Small intestine (tissue), 7 donors: ENCODE data around the gene UBE3D. TPM values are rescaled to one million over a fixed set of nuclear protein-coding genes. Genes with fewer than 3 reads are reported as not detected.
"Not testable (repeated sequence)": the region's sequence is repeated elsewhere in the genome, so short reads cannot be mapped to it uniquely, and the experiment has no call there.

Experiments used
- DNase-seq, 2 donors: peaks; one replicate each; pipeline versions ENCODE4 v3.0.0 to v3.0.0-alpha.2; 2013
- FAIRE-seq: peaks from 2 replicates; lab custom pipeline; 2012; peaks lifted over from hg19 to GRCh38; lab: Jason Lieb, UNC
- H3K27ac ChIP-seq, 3 donors: one replicate each; pipeline ENCODE4 v1.5.1; 2013; ENCODE audit warnings: low read length in 2 of 3, mild to moderate bottlenecking in 2 of 3, control low read depth in 1 of 3, inconsistent platforms in 1 of 3, low read depth in 1 of 3, moderate library complexity in 1 of 3
- H3K27me3 ChIP-seq, 3 donors: one replicate each; pipeline ENCODE4 v1.6.1; 2013; ENCODE audit warnings: low read length in 3 of 3, inconsistent platforms in 1 of 3; ENCODE audit not compliant: control insufficient read depth in 3 of 3, insufficient read depth in 3 of 3
- H3K36me3 ChIP-seq, 3 donors: one replicate each; pipeline ENCODE4 v1.6.1; 2013; ENCODE audit warnings: low read length in 3 of 3, inconsistent platforms in 1 of 3, low read depth in 1 of 3, mild to moderate bottlenecking in 1 of 3, moderate library complexity in 1 of 3; ENCODE audit not compliant: control insufficient read depth in 3 of 3, insufficient read depth in 2 of 3
- H3K4me1 ChIP-seq, 3 donors: one replicate each; pipeline ENCODE4 v1.6.1; 2013; ENCODE audit warnings: low read length in 2 of 3, inconsistent platforms in 1 of 3, low read depth in 1 of 3, mild to moderate bottlenecking in 1 of 3, moderate library complexity in 1 of 3; ENCODE audit not compliant: control insufficient read depth in 3 of 3, insufficient read depth in 2 of 3
- H3K4me3 ChIP-seq, 3 donors: one replicate each; pipeline ENCODE4 v1.5.1; 2013; ENCODE audit warnings: low read length in 3 of 3, control low read depth in 1 of 3, inconsistent platforms in 1 of 3, low read depth in 1 of 3, mild to moderate bottlenecking in 1 of 3, moderate library complexity in 1 of 3
- H3K9me3 ChIP-seq, 2 donors: one replicate each; pipeline ENCODE4 v1.6.1; 2013; ENCODE audit warnings: low read depth in 1 of 2, low read length in 1 of 2; ENCODE audit not compliant: control insufficient read depth in 2 of 2, insufficient read depth in 1 of 2
- WGBS, 3 donors: extraction: QIAGEN DNeasy Blood & Tissue Kit; methylation state at CpG; one replicate each; pipeline ENCODE4 v1.1.7; 2013; 5-methylcytosine and 5-hydroxymethylcytosine counted together
- polyA plus RNA-seq, 4 donors: library from polyadenylated mRNA; stranded (reverse) in 3 of 4; unstranded in 1 of 4; fragments of 200-250 nt in 3 of 4; fragments of 120-200 nt in 1 of 4; gene quantifications; one replicate each; pipeline versions ENCODE4 v1.2.1 to v1.2.3, GENCODE V29; 2013
- donor health status: healthy with polysubstance abuse.
- donor health status: control.
- donor health status: control.
- donor health status: Bipolar disorder and iron deficiency.
- donor health status: healthy.

UBE3D gene
- polyA plus RNA-seq, 4 donors: 0.54 to 8.0 (median 4.0) TPM

GRCh38 chr6:82893889-82894652 is 171.6 kb downstream of the UBE3D start:
- no peak for FAIRE-seq
- no peak overlapping the region for H3K27ac ChIP-seq

GRCh38 chr6:82891503-82891902 is 174.1 kb downstream of the UBE3D start:
- not testable (repeated sequence) for H3K4me1 ChIP-seq, H3K9me3 ChIP-seq, DNase-seq, H3K4me3 ChIP-seq, H3K36me3 ChIP-seq, H3K27me3 ChIP-seq, FAIRE-seq, H3K27ac ChIP-seq
- 76 to 85% (median 79%) methylated on average over 3 of the region's 3 CpGs for WGBS, 3 donors

More at GRCh38 chr6:82893889-82894652, 171.6 kb downstream of the UBE3D start:
- H3K27me3 ChIP-seq: no peaks in the 10 kb centered on the region
- WGBS, 3 donors: 90 to 95% (median 91%) methylated on average over 9 of the region's 9 CpGs
- H3K9me3 ChIP-seq: no peaks in the 10 kb centered on the region
- H3K36me3 ChIP-seq: peaks cover 0 to 2% (median 0%) of the 10 kb centered on the region in 3 donors
- no peak overlapping the region for H3K4me3 ChIP-seq
- DNase-seq: no peak
- no peaks in the 10 kb centered on the region for H3K4me1 ChIP-seq

GRCh38 chr6:82891076-82891475 is 174.6 kb downstream of the UBE3D start:
- H3K4me3 ChIP-seq: no peak overlapping the region
- H3K36me3 ChIP-seq: peaks cover 0 to 2% (median 0%) of the 10 kb centered on the region in 3 donors
- H3K27me3 ChIP-seq: no peaks in the 10 kb centered on the region
- H3K9me3 ChIP-seq: no peaks in the 10 kb centered on the region
- DNase-seq: no peak
- no peak overlapping the region for H3K27ac ChIP-seq
- FAIRE-seq: no peak
- no peaks in the 10 kb centered on the region for H3K4me1 ChIP-seq

- Histone ChIP-seq H3K9me3 (no peaks in the 10 kb centered on the region), H3K27ac (no peak overlapping the region), H3K36me3 (peaks cover 0 to 2% (median 0%) of the 10 kb centered on the region in 3 donors), H3K4me1 (no peaks in the 10 kb centered on the region), H3K27me3 (no peaks in the 10 kb centered on the region), H3K4me3 (no peak overlapping the region)
- no peak for DNase-seq
- WGBS, 3 donors: 80 to 93% (median 93%) methylated on average over 1 of the region's 1 CpG
- FAIRE-seq: no peak
Observed at GRCh38 chr6:82890240-82890639, 175.4 kb downstream of the UBE3D start.

- DNase-seq: no peak
- FAIRE-seq: no peak
- Histone ChIP-seq H3K9me3 (no peaks in the 10 kb centered on the region), H3K4me1 (no peaks in the 10 kb centered on the region), H3K36me3 (peaks cover 0 to 2% (median 0%) of the 10 kb centered on the region in 3 donors), H3K4me3 (no peak overlapping the region), H3K27me3 (no peaks in the 10 kb centered on the region), H3K27ac (no peak overlapping the region)
- WGBS, 3 donors: 91 to 96% (median 91%) methylated on average over 5 of the region's 5 CpGs
Observed at GRCh38 chr6:82889143-82889542, 176.5 kb downstream of the UBE3D start.

GRCh38 chr6:82882363-82883023 is 183.1 kb downstream of the UBE3D start:
- Histone ChIP-seq H3K4me3 (no peak overlapping the region), H3K4me1 (no peaks in the 10 kb centered on the region), H3K27me3 (no peaks in the 10 kb centered on the region), H3K36me3 (no peaks in the 10 kb centered on the region), H3K9me3 (no peaks in the 10 kb centered on the region), H3K27ac (no peak overlapping the region)
- DNase-seq (no peak), FAIRE-seq (no peak)
- 46 to 55% (median 49%) methylated on average over 2 of the region's 2 CpGs for WGBS, 3 donors

- Histone ChIP-seq H3K9me3 (no peaks in the 10 kb centered on the region), H3K27me3 (no peaks in the 10 kb centered on the region), H3K4me3 (no peak overlapping the region), H3K27ac (no peak overlapping the region), H3K4me1 (no peaks in the 10 kb centered on the region), H3K36me3 (no peaks in the 10 kb centered on the region)
- FAIRE-seq (no peak), DNase-seq (no peak)
- 67 to 100% (median 90%) methylated on average over 1 of the region's 1 CpG for WGBS, 3 donors
Observed at GRCh38 chr6:82881519-82881918, 184.1 kb downstream of the UBE3D start.

- no peak overlapping the region for H3K4me3 ChIP-seq
- no peak for DNase-seq
- H3K27me3 ChIP-seq: no peaks in the 10 kb centered on the region
- no peaks in the 10 kb centered on the region for H3K9me3 ChIP-seq
- 60 to 82% (median 81%) methylated on average over 3 of the region's 3 CpGs for WGBS, 3 donors
- H3K36me3 ChIP-seq: no peaks in the 10 kb centered on the region
- no peak for FAIRE-seq
- no peak overlapping the region for H3K27ac ChIP-seq
- H3K4me1 ChIP-seq: no peaks in the 10 kb centered on the region
Observed at GRCh38 chr6:82878812-82879211, 186.8 kb downstream of the UBE3D start.
